HCEC 1CT (cell line): ENCODE data around the gene FOXJ1.

Source experiments
- DNase-seq: peaks from one replicate; pipeline ENCODE4 v3.0.0-alpha.2; 2017

The FOXJ1 gene

GRCh38 chr17:76139801-76140660 lies 1.0 kb downstream of the FOXJ1 start:
- no peak for DNase-seq

GRCh38 chr17:76138896-76139752 lies 1.9 kb downstream of the FOXJ1 start:
- no peak for DNase-seq

- no peak for DNase-seq
Measured at GRCh38 chr17:76138234-76138895, 2.7 kb downstream of the FOXJ1 start.

- no peak for DNase-seq
Measured at GRCh38 chr17:76137351-76138233, 3.5 kb downstream of the FOXJ1 start.

GRCh38 chr17:76137001-76137350 lies 4.1 kb downstream of the FOXJ1 start:
- no peak for DNase-seq

GRCh38 chr17:76136276-76137000 lies 4.6 kb downstream of the FOXJ1 start:
- DNase-seq, result no peak

- no peak for DNase-seq
Measured at GRCh38 chr17:76135810-76136188, 5.2 kb downstream of the FOXJ1 start.

GRCh38 chr17:76134911-76135809 lies 5.9 kb downstream of the FOXJ1 start:
- DNase-seq, result no peak

- DNase-seq, result no peak
Measured at GRCh38 chr17:76132574-76133338, 8.3 kb downstream of the FOXJ1 start.

- DNase-seq, result no peak
Measured at GRCh38 chr17:76131692-76132573, 9.1 kb downstream of the FOXJ1 start.

GRCh38 chr17:76131051-76131691 lies 9.9 kb downstream of the FOXJ1 start:
- DNase-seq, result no peak

GRCh38 chr17:76130473-76130872 lies 10.6 kb downstream of the FOXJ1 start:
- DNase-seq, result no peak

- no peak for DNase-seq
Measured at GRCh38 chr17:76125922-76126321, 15.1 kb downstream of the FOXJ1 start.

GRCh38 chr17:76125391-76125675 lies 15.7 kb downstream of the FOXJ1 start:
- no peak for DNase-seq

- DNase-seq, result no peak
Measured at GRCh38 chr17:76124582-76125390, 16.3 kb downstream of the FOXJ1 start.

- no peak for DNase-seq
Measured at GRCh38 chr17:76123749-76124581, 17.1 kb downstream of the FOXJ1 start.

- no peak for DNase-seq
Measured at GRCh38 chr17:76123191-76123499, 17.9 kb downstream of the FOXJ1 start.
